NCI-H345 treated with DMSO at 0.1 percent for 48 hours (cell line): Measurements from ENCODE around the gene TRERF1.

Source experiments
- DNase-seq: peaks from one replicate; lab custom pipeline; 2025; ENCODE audit not compliant: unreplicated experiment; lab: John Stamatoyannopoulos, UW

The TRERF1 gene

GRCh38 chr6:42368181-42368580 lies 83.5 kb downstream of the TRERF1 start:
- no peak for DNase-seq

- no peak for DNase-seq
Measured at GRCh38 chr6:42367353-42368011, 84.2 kb downstream of the TRERF1 start.

GRCh38 chr6:42366999-42367352 lies 84.8 kb downstream of the TRERF1 start:
- no peak for DNase-seq

- no peak for DNase-seq
Measured at GRCh38 chr6:42366011-42366705, 85.6 kb downstream of the TRERF1 start.

GRCh38 chr6:42365021-42365420 lies 86.7 kb downstream of the TRERF1 start:
- no peak for DNase-seq

GRCh38 chr6:42363926-42364849 lies 87.5 kb downstream of the TRERF1 start:
- DNase-seq, result no peak

GRCh38 chr6:42361036-42361435 lies 90.7 kb downstream of the TRERF1 start:
- no peak for DNase-seq

- DNase-seq, result no peak
Measured at GRCh38 chr6:42359021-42359420, 92.7 kb downstream of the TRERF1 start.

GRCh38 chr6:42355416-42355815 lies 96.3 kb downstream of the TRERF1 start:
- DNase-seq, result no peak

- no peak for DNase-seq
Measured at GRCh38 chr6:42354702-42355101, 97.0 kb downstream of the TRERF1 start.

- DNase-seq, result no peak
Measured at GRCh38 chr6:42352856-42353564, 98.7 kb downstream of the TRERF1 start.

- no peak for DNase-seq
Measured at GRCh38 chr6:42350911-42351310, 100.8 kb downstream of the TRERF1 start.

GRCh38 chr6:42349753-42350511 lies 101.8 kb downstream of the TRERF1 start:
- no peak for DNase-seq

GRCh38 chr6:42347456-42347855 lies 104.3 kb downstream of the TRERF1 start:
- DNase-seq, result no peak

- no peak for DNase-seq
Measured at GRCh38 chr6:42345696-42346416, 105.9 kb downstream of the TRERF1 start.

- no peak for DNase-seq
Measured at GRCh38 chr6:42344756-42345155, 107.0 kb downstream of the TRERF1 start.

GRCh38 chr6:42341771-42342553 lies 109.8 kb downstream of the TRERF1 start:
- no peak for DNase-seq

- DNase-seq, result no peak
Measured at GRCh38 chr6:42341221-42341620, 110.5 kb downstream of the TRERF1 start.

- DNase-seq, result no peak
Measured at GRCh38 chr6:42340511-42340910, 111.2 kb downstream of the TRERF1 start.
